ENCODE data around the gene MED31.

DNA sequence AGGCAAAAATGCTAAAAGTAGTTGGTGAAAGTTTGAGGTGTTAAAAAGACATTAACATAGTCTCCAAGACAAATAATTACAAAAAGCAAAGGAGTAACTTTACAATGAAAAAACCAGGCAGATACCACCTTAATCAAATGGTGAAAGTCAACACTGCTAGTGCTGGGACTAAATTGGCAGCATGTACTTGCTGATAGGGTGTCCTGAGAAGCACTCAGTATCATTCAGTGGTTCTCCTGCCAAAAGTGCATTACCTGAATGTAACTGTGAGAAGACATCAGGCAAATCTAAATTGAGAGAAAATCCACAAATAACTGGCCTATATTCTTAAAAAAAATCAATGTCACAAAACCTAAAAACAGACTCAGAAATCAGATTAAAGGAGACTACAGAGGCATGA is 18.9 kb downstream of the MED31 start:
- TF ChIP-seq, protein P1, sequence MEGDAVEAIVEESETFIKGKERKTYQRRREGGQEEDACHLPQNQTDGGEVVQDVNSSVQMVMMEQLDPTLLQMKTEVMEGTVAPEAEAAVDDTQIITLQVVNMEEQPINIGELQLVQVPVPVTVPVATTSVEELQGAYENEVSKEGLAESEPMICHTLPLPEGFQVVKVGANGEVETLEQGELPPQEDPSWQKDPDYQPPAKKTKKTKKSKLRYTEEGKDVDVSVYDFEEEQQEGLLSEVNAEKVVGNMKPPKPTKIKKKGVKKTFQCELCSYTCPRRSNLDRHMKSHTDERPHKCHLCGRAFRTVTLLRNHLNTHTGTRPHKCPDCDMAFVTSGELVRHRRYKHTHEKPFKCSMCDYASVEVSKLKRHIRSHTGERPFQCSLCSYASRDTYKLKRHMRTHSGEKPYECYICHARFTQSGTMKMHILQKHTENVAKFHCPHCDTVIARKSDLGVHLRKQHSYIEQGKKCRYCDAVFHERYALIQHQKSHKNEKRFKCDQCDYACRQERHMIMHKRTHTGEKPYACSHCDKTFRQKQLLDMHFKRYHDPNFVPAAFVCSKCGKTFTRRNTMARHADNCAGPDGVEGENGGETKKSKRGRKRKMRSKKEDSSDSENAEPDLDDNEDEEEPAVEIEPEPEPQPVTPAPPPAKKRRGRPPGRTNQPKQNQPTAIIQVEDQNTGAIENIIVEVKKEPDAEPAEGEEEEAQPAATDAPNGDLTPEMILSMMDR (conservative IDR thresholded peaks at IDR 0.05), result no peak
- no peak for TF ChIP-seq ZFX (IDR thresholded peaks at IDR 0.05)
